ENCODE measurements around the gene RNF144A. TPM values are rescaled to one million over a fixed set of nuclear protein-coding genes. Genes with fewer than 3 reads are reported as not detected.

Gene RNF144A
- total RNA-seq, 1 experiment from 2014 or later = 10.6 TPM

GRCh38 chr2:6885551-6885950 lies 31.7 kb upstream of the RNF144A start:
- no peak overlapping the region for H2BK5ac ChIP-seq (ENCODE audit: insufficient read length, low read length)
- H2AFZ ChIP-seq (ENCODE audit: low read length) = no peak overlapping the region
- H3K18ac ChIP-seq (ENCODE audit: insufficient read length, low read depth, low read length) = no peak overlapping the region
- Mint-ChIP-seq H3K4me1 (no peaks in the 10 kb centered on the region), H3K27me3 (ENCODE audit: low read depth) (peaks cover 2% of the 10 kb centered on the region), H3K4me3 (no peak overlapping the region), H3K9me3 (peaks cover 10 to 13% of the 10 kb centered on the region in 2 experiments), H3K36me3 (ENCODE audit: insufficient read depth in 1 of 3, low read depth in 3 of 3) (peaks cover 0 to 6% (median 2%) of the 10 kb centered on the region in 3 experiments; a peak in 3 of 7 replicates), H3K27ac (no peak overlapping the region)
- no peak overlapping the region for H2BK15ac ChIP-seq (ENCODE audit: low read depth, low read length)
- H2BK20ac ChIP-seq (ENCODE audit: low read depth, low read length, poor library complexity, severe bottlenecking) = no peak overlapping the region
- H3K4ac ChIP-seq (ENCODE audit: low read depth, low read length) = no peak overlapping the region
- H4K91ac ChIP-seq (ENCODE audit: insufficient read length, low read depth, low read length) = no peak overlapping the region
- H2BK120ac ChIP-seq (ENCODE audit: low read depth, low read length, poor library complexity, severe bottlenecking) = no peak overlapping the region
- H3K14ac ChIP-seq (ENCODE audit: insufficient read depth, low read length) = no peak overlapping the region
- H3K79me1 ChIP-seq (ENCODE audit: insufficient read depth, low read depth, low read length, poor library complexity, severe bottlenecking) = no peaks in the 10 kb centered on the region
- H3K27ac ChIP-seq (ENCODE audit: insufficient read length, low read depth, low read length) = no peak overlapping the region
- no peaks in the 10 kb centered on the region for H4K20me1 ChIP-seq (ENCODE audit: control insufficient read depth, insufficient read depth, insufficient read length)
- no peak overlapping the region for H3K9ac ChIP-seq (ENCODE audit: extremely low read depth, insufficient read length, low read length)
- TF ChIP-seq CTCF (conservative IDR thresholded peaks at IDR 0.05) = no peak
- H4K5ac ChIP-seq (ENCODE audit: insufficient read length, low read depth, low read length) = no peak overlapping the region
- no peaks in the 10 kb centered on the region for H3K4me1 ChIP-seq (ENCODE audit: insufficient read depth, low read length)
- H3K23ac ChIP-seq (ENCODE audit: insufficient read length, low read depth, low read length) = no peak overlapping the region
- no CpG with 5 or more reads among the region's 2 CpGs for WGBS (ENCODE audit: extremely low coverage, insufficient read length, low lambda C conversion rate)
- no peak overlapping the region for H2BK12ac ChIP-seq (ENCODE audit: insufficient read length, low read depth, low read length)
- no peaks in the 10 kb centered on the region for H3K9me3 ChIP-seq (ENCODE audit: control insufficient read depth, low read depth, low read length)
- H3K27me3 ChIP-seq (ENCODE audit: insufficient read depth, low read length) = no peaks in the 10 kb centered on the region
- H2AK5ac ChIP-seq (ENCODE audit: insufficient read length, low read length) = no peak overlapping the region
- H3K4me2 ChIP-seq (ENCODE audit: insufficient read depth, insufficient read length, low read length) = no peak overlapping the region
- H3K23me2 ChIP-seq (ENCODE audit: insufficient read length, low read depth, low read length, poor library complexity, severe bottlenecking) = no peaks in the 10 kb centered on the region
- H4K8ac ChIP-seq (replicated peaks; ENCODE audit: insufficient read length, low read depth, low read length) = no peak overlapping the region
- H3K56ac ChIP-seq (ENCODE audit: insufficient read length, low read depth, low read length) = no peak overlapping the region
- H3T11ph ChIP-seq (ENCODE audit: low read length) = no peak overlapping the region
- H3K79me2 ChIP-seq (ENCODE audit: insufficient read depth, low read length) = no peaks in the 10 kb centered on the region
- DNase-seq = no peak

Measured in H9 (cell line).